GM19397 (cell line): ENCODE measurements around the gene CNTROB.
A peak's percentile ranks its signal among the peaks of the same experiment; 100 is the strongest.

ENCODE experiments used
- ATAC-seq: cut with Tn5 transposase; IDR thresholded peaks from one replicate; pipeline ENCODE4 v1.9.1; 2021; ENCODE audit warnings: mild to moderate bottlenecking, moderate library complexity; ENCODE audit not compliant: unreplicated experiment

CNTROB gene

DNA sequence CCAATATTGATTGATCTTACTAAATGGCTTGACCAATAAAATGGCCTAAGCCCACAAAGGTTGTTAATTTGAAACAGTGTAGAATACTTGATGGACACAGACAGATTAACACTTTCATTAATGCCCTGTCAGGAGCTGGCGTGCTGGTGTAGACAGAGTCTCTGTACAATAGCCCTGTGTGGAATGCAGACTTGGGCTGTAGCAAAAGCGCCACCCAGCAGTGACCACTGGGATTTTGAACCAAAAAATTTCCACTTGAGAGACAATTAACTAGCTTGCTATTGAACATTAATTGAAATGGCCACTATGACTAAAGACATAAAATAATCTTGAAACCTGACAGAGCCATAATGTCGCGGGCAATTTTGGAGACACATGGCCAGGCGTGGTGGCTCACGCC lies 50.7 kb downstream of the CNTROB start:
- no peak for ATAC-seq

- no peak for ATAC-seq
Observed at GRCh38 chr17:7984904-7985303, 52.9 kb downstream of the CNTROB start.

- ATAC-seq: no peak
Observed at GRCh38 chr17:7987112-7987893, 55.3 kb downstream of the CNTROB start.

GRCh38 chr17:7988750-7989178 lies 56.8 kb downstream of the CNTROB start:
- no peak for ATAC-seq

DNA sequence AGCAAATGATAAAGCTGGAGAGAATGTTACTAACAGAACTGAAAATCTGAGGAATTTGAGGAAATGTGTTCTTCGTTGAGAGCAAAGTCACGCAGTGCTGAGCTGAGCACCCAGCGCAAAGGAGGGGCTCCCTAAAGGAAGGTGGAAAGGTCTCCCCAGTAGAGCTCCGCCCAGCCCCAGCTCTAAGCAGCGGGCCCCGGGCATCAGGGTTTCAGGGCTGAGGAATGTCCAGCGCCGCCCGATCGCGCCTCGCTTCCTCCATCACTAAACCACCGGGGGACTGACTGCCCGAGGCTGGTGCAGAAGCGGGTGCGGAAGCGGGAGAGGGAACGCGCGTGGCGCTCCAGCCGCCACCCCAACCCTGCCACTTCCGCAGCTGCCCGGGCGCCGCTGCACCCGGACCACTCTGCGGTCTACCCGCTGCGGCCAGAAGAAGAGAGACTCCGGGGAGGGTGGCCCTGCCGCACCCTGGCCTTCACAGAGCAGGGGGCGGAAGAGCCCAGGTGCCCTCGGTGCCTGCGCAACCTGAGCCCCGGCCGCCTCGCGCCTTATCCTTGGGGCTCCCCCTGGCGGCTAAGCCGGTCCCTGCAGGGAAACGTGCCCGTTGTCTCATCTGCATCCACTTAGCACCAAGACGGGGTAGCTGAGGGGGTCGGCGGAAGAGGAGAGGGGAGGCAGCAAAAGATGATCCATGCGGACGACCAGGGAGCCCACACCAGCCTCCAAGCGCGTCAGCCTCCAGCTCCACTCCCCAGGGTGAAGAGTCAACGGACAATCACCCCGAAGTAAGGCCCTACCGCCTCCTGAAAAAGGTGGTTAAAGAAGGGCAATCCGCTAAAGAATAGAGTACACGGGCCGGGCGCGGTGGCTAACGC lies 58.0 kb downstream of the CNTROB start:
- peak; percentile 58 for ATAC-seq

DNA sequence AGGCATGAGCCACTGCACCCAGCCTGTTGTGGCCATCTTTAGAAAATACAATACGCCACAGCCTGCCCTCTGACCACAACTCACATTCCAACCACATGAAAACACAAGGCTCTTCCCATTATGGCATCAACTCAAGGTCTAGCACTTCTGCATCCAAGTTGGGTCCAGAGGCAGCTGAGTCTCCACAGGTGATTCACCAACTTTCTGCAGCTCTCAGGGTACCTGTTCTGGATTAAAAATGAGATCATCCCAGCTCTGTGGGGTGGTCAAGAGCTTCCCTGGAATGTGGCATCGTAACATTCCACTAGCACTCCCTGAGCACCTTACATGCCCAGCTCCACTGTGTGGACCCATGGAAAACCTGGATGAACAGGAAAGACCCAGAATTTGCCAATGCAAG lies 60.5 kb downstream of the CNTROB start:
- no peak for ATAC-seq

- no peak for ATAC-seq
Observed at GRCh38 chr17:7992924-7993323, 60.9 kb downstream of the CNTROB start.

GRCh38 chr17:7993972-7994589 lies 62.1 kb downstream of the CNTROB start:
- ATAC-seq: no peak

GRCh38 chr17:7995724-7996123 lies 63.7 kb downstream of the CNTROB start:
- no peak for ATAC-seq

GRCh38 chr17:7997186-7997585 lies 65.2 kb downstream of the CNTROB start:
- ATAC-seq: no peak
